Caki2 (cell line): ENCODE results near the gene KRT39. TPM values are rescaled to one million over a fixed set of nuclear protein-coding genes. Genes with fewer than 3 reads are reported as not detected.

Experiments
- DNase-seq: peaks from one replicate; pipeline ENCODE4 v3.0.0-alpha.2; 2015; ENCODE audit warnings: low read depth
- in situ Hi-C: cut with HindIII; loops from 2 replicates; pipeline ENCODE4 v1.10.0; 2016; ENCODE audit warnings: low sequenced_read_pairs, low pct_unique_long_range_greater_than_20kb, mixed read lengths
- total RNA-seq: library from RNA; depleted of rRNA; stranded (reverse); fragments of >200 nt; shearing (Covaris generic); gene quantifications from 2 replicates; pipeline ENCODE4 v1.2.3, GENCODE V29; 2014; ENCODE audit warnings: low replicate concordance

Gene KRT39
- total RNA-seq, 1 experiment from 2014 or later: not detected

DNA sequence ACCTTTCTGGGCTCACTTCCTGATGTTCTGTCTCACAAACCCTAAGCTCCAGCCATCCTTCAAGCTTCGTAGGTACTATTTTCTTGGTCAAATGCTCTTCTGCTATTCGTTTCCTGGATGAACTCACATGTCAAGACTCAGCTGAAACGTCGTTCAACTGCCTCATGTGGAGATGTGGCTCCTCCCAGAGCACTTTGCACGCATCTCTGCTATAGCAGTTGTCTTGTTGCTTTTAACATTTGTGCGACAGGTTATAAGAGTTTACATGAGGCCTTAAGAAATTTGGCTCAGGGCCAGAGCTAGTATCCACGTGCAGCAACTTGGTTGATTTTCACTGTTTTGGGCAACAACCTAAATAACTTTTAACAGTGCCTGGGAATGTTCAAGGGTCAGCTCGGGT lies 20.2 kb upstream of the KRT39 start:
- in situ Hi-C loops: no loop called here
- no peak for DNase-seq

DNA sequence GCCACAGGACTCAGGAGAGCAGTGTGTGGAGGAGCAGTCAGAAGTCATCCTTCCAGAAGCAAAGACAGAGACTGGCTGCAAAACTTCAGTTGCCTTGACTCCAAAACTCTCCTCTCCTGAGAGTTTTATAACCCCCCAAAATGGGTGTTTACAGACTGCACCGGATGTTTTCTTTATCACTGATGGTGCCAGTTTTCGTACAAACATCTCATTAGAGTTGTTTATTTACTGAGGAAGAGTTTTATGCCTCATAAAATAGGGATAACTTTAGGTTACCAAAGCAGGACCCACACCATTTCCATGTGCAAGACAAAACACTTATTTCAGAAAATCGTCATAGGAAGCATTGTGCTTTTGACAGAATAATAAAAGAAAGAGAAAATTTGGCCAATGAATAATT lies 17.5 kb upstream of the KRT39 start, which contains the start of gene KRT40:
Gene KRT40, minus strand, starts transcription at position 101 of the 400 bp plus-strand sequence. Its CDS starts 53 bp downstream, at position 48.
- in situ Hi-C loops: no loop called here
- DNase-seq: no peak

DNA sequence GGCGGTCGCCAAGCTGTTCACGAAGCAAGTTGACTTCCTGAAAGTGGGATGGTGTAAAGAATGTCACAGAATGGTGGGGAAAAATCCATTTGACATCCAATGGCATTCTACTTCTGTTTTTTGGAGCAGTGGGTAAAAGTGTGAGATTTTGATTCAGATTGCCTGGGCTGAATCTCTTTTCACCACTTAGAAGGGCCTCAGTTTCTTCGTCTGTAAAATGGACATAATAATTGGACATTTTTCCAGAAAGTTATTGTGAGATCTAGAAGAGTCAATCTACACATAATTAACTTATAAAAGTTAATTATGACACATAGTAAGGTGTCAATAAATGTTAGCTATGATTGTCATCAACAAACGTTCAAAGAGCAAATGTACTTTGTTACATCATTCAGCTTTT lies 14.4 kb upstream of the KRT39 start:
- DNase-seq: no peak
- in situ Hi-C loops: no loop called here

DNA sequence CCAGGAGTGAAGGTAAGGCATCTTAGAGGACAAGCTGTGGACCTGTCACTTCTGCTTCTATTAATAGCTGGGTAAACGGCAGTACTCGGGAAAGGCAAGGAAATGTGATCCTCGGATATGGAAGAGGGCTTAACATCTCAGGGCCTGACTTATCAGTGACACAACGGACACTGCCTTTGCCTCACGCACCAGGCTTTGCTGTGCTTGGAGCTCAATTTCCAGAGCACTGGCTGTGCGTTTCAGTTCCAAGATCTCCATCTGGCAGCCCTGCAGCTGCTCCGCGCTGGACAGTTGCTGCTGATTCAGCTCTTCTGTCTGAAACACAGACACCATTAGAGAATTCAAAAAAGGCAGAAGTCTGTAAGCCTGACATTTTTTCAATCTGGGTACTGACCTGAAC lies 13.8 kb upstream of the KRT39 start:
- no peak for DNase-seq
- in situ Hi-C loops: no loop called here

DNA sequence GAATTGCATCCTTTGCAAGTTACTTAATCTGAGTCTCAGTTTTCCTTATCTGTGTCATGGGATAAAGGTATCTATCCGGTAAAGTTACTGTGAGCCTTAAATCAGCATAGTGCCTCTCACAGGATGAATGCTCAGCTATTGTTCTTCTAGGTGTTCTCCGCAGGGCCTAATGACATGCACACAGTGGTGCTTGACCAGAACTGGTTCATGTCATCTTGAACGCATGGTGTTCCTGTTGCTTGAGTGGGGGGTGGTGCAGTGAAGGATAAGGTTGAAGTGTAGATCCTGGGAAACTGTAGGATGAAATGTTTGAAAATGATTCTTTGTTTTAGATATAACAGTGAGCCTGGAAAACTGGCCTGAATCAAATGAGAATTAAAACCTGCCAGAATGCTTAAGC lies 13.4 kb upstream of the KRT39 start:
- in situ Hi-C loops: no loop called here
- no peak for DNase-seq

DNA sequence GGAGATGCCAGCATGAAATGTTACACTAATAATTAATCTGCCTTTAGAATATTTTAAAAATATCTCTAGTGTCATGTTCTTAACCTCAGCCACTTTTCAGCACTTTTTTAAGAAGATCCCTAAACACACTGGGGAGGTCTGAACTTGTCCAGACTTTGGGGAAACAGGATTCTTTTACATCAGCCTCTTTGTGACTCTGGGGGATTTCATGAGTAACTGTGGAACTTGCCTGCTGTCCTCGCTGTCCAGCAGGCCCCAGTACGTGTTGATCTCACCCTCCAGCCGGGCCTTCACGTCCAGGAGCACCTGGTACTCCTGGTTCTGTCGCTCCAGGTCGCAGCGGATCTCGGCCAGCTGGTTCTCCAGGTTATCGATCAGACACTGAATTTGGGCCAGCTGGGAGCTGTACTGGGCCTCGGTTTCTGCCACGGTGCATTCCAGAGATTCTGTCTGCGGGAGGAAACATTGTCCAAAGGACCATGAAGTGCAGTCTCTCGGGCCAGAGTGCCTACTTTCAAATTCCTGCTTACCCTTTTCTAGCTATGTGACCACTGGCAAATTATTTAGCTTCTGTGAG lies 11.9 kb upstream of the KRT39 start:
- DNase-seq: no peak
- in situ Hi-C loops: no loop called here

DNA sequence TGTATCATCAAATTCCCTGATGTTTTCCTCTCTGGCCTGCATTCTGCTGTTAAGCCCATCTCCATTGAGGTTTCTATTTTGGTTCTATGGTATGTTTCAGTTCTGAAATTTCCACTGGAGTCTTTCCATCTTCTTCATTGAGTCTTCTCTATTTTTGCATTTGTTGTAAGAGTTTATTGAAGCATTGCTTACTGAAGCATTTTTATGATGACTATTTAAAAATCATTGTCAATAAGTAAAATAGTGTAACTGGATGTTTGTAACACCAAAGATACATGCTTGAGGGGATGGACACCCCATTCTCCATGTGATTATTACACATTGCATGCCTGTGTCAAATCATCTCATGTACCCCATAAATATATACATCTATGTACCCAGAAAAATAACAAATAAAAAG lies 8.8 kb upstream of the KRT39 start:
- in situ Hi-C loops: no loop called here
- DNase-seq: no peak

DNA sequence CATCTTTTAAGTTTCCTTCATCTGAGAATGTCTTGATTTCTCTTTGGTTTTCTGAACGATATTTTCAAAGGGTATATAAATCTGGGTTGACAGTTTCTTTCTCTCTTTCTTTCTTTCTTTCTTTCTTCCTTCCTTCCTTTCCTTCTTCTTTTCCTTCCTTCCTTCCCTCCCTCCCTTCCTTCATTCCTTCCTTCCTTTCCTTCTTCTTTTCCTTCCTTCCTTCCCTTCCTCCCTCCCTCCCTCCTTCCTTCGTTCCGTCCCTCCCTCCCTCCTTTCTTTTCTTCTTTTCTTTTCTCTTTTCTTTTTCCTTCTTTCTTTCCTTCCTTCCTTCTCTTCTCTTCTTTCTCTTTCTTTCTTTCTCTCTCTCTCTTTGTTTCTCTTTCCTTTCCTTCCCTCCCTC lies 7.6 kb upstream of the KRT39 start:
- in situ Hi-C loops: no loop called here
- DNase-seq: no peak

DNA sequence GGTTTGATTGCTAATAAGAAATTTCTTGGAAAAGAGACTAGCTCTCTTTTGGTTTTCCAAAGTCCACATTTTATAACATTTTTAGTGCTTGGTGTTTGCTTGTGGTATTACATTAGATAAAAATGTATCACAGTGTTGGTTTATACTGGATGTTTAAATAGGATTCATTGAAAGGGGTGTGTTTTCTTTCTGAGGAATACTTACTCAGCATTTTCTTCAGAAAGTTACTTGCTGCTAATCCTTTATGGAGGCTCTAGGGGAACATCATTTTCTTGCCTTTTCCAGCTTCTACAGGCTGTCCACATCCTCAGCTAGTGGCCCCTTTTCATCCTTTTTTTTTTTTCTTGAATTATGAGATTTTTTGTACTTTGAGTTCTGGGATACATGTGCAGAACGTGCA lies 834 bp upstream of the KRT39 start:
- DNase-seq: no peak
- in situ Hi-C loops: no loop called here

DNA sequence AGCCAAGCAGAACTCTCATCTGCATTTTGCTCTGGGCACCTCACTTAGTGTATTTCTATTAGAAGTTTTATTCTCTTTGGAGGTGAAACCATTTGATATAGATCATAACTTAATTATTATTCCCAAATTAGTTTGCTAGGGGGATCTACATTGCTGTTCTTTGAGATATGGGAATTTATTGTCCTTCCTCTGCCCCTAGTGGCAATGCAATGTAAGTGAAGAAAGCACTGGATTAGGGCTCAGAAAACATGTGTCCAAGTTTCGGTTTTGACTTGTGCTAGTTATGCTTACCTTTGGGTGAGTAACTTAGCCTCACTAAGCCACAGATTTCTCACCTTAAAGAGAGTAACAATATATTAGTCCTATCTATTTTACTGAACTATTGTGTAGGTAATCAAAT lies 2.9 kb downstream of the KRT39 start:
- in situ Hi-C loops: no loop called here
- DNase-seq: no peak

DNA sequence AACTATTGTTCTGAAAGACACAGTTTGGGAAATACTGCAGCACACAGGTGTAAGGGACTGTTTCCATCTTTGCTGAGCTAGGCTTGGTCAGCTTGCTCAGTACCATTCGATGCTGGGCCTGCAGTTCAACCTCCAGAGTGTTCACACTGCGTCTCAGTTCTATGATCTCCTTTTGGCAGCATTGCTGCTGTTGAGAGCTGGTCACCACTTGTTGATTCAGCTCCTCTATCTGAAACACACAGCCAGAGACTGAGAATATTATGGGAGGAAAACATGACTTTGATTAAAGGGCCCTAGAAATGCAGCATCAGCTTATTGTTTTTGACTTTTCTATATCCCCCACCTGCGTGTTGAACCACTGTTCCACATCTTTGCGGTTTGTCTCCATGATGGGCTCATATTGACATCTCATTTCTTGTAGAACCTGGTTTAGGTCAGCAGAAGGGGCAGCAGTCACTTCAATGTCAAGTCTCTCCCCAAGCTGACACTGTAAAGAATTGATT lies 4.6 kb downstream of the KRT39 start:
- no peak for DNase-seq
- in situ Hi-C loops: no loop called here

DNA sequence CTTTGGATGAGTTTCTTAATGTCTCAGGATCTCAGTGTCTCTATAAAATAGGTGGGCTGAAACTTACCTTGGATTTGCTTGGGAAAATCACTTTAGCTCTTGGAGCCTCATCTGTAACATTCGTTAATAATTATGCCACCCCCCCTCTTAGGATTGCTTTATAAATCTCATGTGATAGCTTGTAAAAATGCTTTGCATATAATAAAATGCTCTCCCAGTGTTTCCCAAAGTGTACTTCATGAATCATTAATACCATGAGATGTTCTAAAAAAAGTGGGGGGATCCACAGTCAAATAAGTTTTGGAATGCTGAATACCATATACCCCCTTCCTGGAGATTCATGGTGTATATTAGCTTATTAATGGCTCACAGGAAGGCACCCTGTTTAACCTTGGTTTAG lies 5.2 kb downstream of the KRT39 start:
- in situ Hi-C loops: no loop called here
- DNase-seq: no peak

DNA sequence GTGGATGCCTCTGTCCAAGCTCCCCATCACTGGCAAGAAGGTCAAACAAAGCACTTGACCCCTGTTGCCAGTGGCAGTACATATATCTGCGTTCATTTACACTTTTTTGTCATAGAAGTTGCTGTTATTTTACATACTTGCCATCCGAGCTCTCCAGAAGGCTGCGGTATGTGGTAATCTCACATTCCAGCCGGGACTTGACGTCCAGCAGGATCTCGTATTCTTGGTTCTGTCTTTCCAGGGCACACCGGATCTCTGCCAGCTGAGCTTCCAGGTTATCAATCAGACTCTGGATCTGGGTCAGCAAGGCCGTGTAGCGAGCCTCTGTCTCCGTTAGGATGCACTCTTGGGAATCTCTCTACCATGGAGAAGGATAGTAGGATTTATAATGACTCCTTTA lies 6.6 kb downstream of the KRT39 start:
- DNase-seq: no peak
- in situ Hi-C loops: no loop called here

DNA sequence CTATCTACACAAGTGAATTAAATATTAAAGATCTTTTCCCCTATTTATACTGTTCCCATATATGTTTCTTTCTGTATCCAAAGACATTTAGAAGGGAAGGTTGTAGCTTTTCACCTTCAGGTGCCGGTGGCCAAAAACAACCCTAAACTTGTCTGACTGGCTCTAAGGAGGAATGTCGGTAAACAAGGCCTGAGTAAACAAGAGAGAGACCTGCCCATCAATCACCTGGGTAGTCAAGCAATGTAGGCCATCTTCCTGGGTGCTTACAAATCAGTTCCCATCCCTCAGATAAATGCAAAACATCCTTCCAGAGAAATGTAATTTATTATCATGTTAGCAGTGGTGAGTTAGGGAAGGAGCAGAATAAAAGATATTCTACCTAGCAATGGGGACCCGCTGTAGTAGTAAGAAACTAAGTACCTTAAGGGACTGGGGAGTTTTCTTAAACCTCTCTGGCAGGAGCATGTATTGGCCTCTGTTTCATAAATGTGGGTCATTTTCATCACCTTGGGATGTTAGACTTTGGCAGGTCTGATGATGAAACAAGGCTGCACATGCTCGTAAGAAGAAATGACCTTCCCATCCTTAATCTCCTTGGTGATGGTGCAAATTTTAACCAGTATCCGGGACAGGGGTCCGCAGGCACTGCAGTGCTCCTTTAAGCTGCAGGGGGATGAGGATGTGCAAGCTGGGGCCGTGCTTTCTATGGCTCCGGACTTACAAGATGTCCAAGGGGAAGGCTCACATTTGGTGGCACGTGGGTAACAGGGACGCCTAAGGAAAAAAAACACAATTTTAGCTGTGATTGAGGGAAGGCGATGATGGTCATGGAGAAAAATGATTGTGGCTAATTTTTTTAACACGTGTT lies 8.4 kb downstream of the KRT39 start:
- no peak for DNase-seq
- in situ Hi-C loops: no loop called here

DNA sequence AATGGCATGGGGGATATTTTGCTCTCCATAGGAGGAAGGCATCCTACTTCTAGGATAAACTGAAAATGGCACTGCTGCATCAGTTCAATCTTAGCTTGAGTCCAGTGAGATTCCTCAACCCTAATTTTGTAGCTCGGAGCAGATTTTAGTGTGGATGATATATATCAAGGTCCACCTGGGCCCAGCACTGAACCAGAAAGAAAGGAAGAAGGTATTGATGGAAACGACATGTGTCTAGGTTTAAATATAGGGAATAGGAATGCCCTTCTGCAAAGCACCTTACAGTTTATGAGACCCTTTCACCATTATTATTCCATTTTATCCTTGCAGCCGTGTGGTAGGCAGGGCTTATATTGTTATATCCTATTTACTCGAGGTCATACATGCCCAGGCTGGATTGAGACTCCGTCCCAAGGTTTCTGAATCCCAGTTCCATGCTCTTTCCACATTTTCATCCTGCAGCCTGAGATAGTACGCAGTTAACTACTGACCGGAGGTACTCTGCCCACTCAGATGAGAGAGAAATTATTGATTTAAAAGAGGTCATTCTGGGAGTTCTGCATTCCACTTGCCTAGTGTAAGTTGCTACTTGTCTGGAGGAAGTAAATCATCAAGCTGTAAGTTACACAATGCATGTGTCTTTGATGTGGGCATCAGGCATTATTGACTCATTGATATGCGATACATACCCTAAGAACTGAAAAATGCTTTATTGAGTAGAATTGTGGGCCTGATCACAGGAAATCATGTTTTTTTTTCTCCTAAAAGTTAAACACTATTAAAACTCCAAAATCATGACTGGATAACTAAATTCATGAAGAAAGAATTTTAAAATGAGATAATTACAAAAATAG lies 10.1 kb downstream of the KRT39 start:
- in situ Hi-C loops: no loop called here
- DNase-seq: peak; percentile 48

DNA sequence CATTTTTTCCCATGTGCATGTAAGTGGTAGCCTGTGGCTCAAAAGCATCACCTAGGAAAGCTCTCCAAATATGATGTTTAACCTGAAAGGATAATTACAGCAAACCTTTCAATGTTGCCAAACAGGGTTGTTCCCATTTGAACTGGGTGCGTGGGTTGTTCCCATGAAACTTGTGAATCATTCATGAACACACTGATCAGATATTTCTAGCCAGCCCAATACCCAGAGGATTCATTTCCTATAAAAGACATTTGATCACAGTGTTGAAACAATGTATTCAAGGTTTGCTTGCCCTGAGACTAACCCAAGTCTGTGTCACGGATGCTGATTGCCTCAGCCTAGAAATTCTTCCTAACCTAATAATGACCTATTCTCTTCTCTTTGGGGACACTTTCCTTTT lies 12.9 kb downstream of the KRT39 start:
- DNase-seq: no peak
- in situ Hi-C loops: no loop called here

DNA sequence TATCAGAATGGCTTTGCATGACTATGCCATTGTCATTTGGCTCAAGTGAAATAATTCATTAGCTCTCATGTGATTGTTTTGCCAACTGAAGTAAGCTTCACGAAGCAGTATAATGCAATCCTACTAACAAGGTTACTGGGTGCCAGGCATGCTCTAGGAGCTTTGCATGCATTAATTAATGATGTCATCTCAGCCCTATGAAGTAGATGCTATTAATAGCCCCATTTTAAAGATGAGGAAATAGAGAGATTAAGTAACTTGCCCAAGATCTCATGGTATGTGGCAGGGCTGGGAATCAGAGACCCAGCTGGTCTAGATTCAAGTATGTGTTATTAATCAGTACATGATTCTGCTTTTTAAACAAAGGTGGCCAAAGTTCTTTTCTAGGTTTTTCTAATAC lies 14.1 kb downstream of the KRT39 start:
- in situ Hi-C loops: no loop called here

DNA sequence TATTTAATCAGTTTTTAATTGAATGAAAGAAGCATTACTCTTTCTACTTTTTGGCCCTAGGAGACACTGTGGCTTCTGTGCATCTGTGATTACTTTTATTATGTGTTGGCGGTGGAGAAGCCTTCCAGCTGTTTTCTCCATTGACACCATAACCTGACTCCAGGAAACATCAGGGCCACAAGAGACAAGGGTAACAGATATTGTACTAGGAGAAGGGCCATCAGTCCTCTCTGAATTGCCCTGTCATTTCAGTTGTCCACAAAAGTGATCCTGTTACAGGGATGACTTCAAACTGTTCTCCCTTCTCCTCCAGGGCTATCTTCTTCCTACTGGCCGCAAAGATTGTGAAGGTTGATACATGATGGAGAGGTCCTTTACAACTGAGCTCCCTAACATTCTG lies 14.6 kb downstream of the KRT39 start:
- no peak for DNase-seq
- in situ Hi-C loops: no loop called here

More for the DNA sequence above, 14.1 kb downstream of the KRT39 start:
- DNase-seq: peak; percentile 14
